NCI-H510A treated with DMSO at 0.1 percent for 48 hours (cell line): Measurements from ENCODE around the gene HPS1.
"Not testable (repeated sequence)": the region's sequence is repeated elsewhere in the genome, so short reads cannot be mapped to it uniquely, and the experiment has no call there.

ENCODE experiments used
- DNase-seq: peaks from one replicate; lab custom pipeline; 2025; lab: John Stamatoyannopoulos, UW

The HPS1 gene

DNA sequence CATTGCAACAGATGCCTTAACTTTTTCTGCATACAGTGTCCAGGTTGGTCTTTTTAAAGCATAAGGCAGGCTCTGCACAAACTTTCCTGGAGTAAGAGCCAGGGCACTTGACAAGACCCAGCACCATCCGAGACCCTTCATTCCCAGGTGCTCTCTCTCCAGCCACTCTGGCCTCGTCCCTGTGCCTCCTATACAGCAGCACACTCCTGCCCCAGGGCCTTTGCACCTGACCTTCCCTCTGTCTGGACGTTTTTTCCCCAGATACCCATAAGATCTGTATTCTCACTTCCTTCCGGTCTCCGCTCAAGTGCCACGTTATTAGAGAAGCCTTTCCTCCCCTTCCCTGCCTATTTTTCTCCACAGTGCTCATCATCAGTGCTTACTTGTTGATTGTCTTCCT lies 57.3 kb downstream of the HPS1 start:
- DNase-seq: no peak

DNA sequence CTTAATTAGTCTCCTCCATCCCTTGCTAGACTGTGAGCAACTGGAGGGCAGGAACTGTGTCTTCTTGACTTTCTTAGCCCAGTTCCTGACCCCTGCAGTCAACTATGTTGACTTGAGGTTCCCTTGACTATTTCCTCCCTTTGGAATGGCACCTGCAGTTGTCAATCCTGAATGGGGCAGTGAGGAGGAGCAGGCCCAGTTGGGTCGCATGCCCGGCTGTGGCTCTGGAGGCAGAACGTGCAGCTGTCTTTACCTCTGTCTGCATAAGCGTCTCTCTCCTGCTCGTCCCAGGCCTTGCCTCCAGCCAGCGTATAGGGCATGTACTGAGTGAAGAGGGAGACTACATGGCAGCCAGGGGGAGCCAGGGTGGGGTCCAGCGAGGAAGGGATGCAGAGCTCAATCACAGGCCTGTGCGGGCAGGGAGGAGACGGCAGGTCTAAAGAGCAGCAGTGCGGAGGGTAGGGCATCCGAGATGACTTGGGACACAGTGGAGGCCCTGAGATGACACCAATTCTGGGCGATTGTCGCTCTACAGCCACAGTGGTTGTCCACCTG lies 58.6 kb downstream of the HPS1 start:
- DNase-seq: no peak

DNA sequence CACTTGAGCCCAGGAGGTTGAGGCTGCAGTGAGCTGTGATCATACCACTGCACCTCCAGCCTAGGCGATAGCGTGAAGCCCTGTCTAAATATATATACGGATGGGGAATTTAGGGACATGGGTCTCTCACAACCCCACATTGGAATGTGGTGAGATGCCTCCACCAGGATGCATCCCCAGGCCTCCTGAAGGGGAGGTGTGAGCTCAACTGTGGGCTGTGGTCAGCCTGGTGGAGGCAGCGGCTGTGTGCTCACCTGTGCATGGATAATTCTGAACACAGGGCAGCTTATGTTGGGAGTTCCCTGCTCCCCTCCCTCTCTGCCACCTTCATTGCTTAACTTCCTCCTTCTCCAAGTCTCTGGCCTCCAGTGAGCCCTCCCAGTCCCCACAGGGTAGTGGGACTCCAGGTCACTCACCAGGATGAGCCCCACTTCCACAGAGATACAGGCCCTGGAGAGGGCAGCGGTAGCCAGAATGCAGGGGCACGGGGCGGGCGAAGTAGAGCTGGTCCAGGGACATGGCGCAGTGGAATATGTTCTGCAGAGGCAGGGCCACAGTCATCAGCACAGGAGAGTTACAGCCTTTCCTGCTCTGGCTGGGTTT lies 62.1 kb downstream of the HPS1 start:
- DNase-seq: no peak

DNA sequence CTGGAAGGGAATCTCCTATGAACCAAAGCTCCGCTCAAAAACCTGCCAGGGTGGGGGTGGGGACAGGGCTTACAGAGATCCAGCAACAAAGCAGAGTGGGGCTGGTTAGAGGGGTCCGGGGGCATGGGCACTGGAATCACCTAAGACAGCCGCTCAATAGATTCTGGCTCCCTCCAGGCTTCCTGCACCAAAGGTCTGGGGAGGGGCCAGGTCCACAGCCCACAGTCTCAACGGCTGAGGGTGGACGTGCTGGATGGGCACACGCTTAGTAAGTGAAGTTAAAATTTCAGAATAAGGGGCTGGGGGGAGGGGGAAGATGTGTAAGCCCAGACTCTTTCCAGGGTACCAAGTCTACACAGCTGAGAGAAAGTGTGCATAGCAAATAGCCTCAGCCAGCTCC lies 62.9 kb downstream of the HPS1 start:
- DNase-seq: no peak

DNA sequence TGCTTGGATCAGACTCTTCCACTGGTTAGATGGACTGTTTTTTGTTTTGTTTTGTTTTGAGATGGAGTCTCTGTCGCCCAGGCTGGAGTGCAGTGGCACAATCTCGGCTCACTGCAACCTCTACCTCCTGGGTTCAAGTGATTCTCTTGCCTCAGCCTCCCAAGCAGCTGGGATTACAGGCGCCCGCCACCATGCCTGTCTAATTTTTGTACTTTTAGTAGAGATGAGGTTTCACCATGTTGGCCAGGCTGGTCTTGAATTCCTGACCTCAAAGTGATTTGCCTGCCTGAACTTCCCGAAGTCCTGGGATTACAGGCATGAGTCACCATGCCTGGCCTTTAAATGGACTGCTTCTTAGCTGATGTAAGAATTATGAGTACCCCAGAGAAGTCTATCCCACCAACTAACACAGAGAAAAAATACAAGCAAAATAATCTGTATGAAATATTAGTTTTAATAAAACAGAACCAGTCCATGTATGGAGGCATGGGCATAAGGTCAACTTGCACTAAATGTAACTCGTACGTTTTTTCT lies 63.5 kb downstream of the HPS1 start:
- not testable (repeated sequence) for DNase-seq

DNA sequence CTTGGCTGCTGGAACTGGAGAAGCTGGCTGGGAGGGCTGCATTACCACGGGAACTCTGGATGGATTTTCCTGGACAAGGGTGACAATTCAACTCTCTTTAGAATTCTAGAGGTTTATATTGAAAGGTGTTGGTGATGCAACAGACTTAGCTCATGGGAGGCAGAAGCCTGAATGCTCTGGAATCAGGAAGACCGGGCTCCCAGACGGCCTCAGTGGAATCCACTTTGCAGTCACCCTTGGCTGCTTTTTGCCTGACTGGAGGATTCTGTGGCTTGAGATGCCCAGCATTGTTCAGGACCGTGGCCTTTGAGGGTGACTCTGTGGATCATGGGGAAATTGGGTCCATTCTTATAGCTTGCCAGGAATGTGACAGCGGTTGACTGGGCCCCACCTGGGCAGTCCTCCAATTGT lies 64.0 kb downstream of the HPS1 start:
- no peak for DNase-seq

DNA sequence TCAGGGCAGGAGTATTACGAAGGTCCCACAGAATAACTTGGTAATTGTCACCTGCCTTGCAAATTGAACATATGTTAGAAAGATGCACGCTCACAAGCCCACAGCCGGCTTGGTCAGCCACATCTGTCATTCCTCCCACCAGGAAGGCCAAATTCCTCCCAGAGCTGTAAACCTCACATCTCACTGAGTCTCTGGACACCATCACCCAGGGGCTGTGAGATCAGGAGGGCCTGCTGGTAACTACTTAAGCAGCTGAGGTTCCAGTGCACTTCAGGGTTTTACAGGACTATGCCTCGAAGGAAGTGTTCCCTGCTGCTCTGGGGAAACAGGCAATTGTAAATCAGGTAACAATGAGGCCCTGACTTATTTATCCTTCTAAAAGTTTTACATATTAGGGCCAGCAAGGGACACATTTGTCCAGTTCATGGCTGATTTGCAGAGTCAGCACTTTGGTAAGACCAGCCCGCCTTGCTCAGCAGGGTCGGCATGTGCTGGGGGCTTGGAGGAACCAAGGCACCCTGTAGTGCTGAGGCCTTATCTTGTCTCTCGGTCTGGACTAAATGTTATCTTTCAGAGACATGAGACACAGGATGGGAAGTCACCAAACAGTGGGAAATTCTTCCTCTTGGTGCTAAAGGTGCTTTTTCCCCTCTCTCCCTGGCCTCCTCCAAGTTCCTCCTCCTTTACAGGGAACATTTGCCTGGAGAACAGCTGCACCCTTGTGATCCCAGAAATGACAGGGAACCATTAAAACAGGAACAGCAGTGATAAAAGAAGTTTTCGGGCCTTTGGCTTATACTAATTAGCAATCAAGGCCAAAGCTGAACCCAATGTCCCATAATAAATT lies 66.0 kb downstream of the HPS1 start:
- DNase-seq: no peak

DNA sequence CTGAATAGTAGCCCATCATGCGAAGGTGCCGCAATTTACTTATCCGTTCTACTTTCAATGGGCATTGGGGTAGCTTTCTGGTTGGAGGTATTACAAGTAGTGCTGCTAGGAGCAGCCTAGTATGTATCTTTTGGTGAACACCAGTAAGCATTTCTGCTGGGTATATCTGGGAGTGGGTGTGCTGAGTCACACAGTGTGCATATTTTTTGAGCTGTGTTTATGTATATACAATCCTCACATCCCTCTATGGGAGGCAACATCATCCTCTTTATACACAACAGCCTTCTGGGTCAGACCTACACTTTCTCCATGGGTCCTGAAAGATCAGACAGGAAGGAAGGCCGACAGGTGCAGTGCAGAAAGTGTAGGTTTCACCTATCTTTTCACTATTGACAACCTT lies 68.0 kb downstream of the HPS1 start:
- no peak for DNase-seq

DNA sequence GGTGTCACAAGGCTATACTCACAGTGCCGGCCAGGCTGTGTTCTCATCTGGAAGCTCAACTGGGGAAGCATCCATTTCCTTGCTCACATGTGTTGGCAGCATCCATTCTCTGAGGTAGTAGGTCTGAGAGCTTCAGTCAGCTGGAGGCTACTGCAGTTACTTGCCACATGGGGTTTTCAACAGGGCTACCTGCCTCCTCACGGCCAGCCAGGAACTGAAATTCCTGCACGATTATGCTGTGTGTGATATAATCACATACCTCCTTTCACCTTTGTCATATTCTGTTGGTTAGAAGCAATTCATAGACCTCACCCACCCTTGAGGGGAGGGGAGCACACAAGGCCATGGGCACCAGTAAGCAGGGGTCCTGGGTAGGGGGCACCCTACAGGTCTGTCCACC lies 69.2 kb downstream of the HPS1 start:
- DNase-seq: no peak

DNA sequence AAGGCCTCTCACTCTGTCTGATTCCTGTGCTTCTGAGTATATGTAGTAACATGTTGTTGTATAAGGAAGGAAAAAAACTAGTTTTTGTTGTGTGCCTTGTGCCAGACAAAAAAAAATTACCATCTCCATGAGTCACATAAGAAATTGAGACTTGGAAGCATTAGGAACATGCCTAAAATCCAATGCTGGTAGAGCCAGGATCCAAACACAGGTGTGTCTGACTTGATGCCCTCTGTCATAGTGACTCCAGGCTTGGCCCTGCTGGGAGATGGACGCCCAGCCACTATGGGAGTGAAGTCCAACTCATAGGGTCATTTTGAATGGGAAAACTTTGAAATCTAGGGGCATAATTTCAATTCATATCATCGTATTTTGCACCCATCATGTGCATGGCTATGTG lies 69.7 kb downstream of the HPS1 start:
- DNase-seq: no peak

DNA sequence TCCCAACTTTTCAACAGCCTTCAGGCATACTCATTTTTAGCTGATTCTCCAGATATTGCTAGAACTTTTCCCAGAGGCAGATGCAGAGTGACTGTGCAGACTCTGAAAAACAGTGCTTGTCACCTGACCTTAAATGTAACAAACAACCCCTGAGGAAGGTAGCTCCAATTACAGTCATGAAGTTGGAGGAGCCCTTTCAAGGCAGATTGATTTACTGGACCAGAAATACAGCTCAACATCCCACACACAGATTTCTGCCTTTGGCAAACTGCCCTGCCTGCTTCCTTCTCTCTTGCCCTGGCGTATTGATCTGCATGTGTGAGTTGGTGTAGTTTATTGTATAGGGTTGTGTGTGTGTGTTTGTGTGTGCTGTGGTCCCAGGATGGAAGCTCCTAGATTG lies 70.2 kb downstream of the HPS1 start:
- peak; percentile 95 for DNase-seq

DNA sequence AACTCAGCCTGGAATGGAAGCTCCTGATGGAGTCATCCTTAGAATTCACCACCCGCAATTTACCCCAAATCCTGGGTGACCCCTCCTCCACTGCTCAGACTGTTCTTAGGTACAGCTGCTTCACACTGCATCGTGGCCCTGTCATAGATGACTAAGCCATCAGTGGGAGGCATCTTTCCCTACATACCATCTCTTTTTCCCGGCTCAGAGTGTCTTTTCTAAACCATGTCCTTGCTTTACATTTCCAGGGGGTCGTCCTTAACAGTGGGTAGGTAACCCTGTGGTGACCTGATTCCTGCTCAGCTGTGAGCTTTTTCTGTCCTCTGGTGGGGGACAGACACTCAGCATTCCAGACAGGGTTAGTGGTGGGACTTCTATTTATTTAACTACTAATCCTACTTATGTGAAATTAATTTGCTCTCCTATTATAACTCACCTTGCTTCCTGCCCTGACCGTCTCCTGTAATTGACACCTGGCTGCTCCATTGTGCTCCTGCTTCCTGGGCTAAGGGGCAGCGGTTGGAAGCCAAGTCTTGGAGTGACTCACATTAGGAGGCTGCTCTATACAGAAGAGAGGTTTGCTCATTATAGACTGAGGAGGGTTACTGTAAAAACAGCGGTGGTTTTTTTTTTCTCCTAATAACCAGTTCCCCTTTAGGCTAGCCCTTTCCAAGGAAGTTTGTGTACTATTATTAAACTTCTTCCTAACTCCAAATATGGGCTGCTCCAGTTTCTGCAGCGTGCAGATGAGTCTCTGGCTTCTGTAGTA lies 72.3 kb downstream of the HPS1 start:
- DNase-seq: peak; percentile 85

DNA sequence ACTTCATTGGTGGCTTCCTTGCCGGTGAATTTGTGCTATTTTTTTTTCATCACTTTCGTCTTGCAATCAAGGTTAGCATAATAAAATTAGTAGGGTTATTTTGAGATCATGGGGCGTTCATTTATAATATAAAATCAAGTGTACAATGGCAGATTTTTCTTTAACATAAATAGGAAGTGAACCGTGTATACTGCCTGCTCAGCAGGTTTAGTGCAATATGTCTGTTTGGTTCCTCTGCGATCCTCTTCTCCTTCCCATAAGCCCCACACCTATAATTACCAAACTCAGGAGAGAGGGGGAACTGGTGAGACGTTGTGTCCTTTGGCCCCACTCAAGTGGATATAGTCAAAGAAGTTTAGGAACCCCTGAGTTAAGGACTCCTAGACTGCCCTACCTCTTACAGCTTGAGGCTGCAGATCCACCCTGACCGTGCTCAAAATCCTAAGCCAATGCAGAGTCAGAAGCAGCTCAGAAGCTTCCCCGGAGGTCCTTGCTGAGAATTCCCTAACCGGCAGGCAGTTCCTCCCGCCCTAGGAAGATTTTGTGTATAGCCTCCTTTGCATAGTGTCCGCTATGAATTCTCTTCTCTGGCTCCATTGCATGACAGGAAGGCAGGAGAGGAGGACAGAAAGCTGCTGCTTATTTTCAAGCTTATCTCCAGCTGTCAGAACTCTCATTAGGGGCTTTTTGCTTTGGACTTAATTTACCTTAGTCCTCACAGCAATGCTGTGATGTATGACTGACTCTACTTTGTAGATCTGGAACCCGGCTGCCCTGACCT lies 73.3 kb downstream of the HPS1 start:
- DNase-seq: peak; percentile 20

DNA sequence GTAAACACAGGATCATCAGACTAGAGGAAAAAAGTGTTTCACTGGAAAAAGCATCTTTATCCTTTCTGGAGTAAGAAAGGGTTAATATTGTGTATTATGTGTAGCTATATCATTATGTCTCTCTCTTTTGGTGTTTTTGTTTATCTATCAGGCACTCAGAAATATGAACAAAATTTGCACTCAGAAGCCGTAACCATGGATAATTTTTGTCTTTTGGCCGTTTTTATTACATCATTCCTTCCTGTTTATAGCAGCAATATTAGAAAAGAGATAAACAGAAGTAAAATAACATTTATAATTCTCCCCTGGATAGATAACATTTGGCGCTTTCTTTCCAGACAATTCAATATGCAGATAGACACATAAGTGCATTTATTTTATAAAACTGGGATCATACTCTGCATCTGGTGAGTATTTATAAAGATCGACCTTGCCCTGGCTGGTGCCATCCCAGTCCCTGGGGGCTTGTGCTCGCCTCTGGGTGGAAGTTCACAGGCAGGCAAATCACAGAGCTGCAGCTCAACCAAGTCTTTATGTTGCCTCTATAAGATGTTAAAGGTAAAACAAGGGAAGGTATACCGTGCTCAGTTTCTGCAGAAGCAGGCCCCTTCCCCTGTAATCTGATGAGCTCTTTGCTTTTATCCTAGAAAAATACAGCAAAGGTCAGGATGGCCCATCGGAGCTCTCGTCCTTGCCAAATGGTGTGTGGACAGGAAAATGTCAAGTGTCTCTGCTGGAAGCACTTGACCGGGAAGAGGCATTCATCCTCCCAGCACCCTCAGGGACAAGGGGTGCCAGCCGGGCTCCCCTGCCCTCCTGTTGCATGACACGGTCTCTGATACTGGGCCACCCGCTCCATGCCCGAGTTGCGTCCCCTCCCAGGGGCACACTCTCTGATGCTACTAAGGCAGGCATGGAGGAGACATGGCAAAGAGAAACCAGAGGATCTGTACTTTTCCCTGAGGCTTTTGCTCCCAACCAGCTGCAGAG lies 75.6 kb downstream of the HPS1 start:
- DNase-seq: peak; percentile 43

DNA sequence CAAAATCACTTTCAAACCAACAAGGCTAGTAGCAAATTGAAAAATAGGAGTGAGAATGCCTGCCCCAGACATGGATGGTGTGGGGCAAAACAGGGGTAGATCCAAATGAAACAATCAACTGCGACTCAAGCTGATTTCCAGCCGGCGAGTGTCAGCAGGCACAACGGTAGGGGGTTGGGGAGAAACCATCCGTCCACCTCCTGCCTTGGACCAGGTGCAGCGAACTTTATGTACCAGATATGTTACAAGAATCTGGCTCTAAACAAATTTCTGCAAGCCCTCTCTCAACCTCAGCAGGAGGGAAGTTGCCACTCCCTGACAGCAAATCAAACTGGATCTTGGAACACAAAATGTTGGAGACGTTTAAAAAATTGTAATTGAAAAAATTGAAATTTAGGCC lies 76.9 kb downstream of the HPS1 start:
- DNase-seq: no peak

DNA sequence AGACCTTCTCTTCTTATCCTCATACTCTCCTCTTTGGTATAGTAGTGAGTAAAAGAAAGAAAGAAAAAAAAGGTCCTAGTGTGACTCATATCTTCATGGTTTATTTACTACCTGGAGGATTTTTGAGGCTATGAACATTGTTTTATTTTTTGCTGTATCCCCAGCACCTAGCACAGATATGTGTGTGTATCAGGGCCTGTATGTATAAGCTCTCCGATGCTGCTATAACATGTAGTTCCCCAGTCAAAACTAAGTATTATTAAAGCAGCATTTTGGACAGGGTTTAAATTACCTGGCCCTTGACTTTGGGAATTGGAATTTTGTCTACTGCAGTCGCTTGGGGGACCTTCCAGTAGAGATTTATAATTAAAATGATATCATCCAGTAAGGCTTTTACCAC lies 78.1 kb downstream of the HPS1 start:
- DNase-seq: no peak

DNA sequence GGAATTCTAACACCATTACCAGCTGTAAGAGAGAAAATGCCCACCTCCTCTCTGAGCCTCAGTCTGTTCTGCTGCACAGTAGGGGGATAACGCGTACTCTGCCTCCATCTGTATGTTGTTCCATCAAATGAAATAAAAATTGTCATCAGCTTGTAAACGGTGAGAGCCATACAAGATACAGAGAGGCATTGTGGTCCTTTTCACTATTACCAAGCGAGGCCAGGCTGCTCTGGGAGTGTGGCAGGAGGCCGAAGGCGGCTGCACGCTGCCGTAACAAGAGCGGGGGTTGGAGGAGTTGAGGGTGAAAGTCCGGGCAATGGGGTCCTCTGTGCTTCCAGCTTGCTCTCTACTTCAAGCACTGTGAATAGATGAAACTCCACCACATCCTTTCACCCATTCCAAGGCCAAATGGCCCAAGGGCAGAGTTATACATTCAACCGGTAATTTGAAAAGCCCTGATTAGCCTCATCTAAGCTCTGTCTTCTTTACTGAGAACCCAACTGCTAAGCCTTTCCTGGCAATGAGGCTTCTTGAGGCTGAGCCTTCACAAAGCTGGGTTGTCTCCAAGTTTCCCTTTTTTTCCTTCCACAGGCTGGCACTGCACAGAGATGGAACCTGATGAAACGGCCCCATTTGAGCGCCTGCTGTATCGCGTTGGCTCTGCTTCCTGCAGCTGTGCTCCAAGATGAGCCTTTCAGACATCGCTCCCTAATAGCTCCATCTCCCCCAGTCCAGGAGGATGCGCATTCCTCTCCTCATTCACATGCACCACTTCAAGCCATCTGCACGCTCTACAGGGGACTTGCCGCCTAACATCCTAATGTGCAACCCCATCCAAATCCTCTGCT lies 78.9 kb downstream of the HPS1 start:
- DNase-seq: no peak
